Breast epithelium (tissue), 4 donors: ENCODE measurements around the gene CCNC. TPM values are rescaled to one million over a fixed set of nuclear protein-coding genes. Genes with fewer than 3 reads are reported as not detected.

Experiments
- DNase-seq, 2 donors: peaks; one replicate each; pipeline ENCODE4 v3.0.0-alpha.2; 2019; ENCODE audit warnings: low spot score in 2 of 2
- H3K27ac ChIP-seq, 2 donors: fragments of 200-600 bp; sonication (generic) in 1 of 2; one replicate each; pipeline ENCODE4 v1.5.1; 2016 to 2019; ENCODE audit warnings: mild to moderate bottlenecking in 1 of 2
- H3K27me3 ChIP-seq, 2 donors: fragments of 200-600 bp; sonication (generic) in 1 of 2; one replicate each; pipeline versions ENCODE4 v1.5.1 to v1.6.0; 2017 to 2019; ENCODE audit warnings: control low read depth in 1 of 2, mild to moderate bottlenecking in 1 of 2
- H3K36me3 ChIP-seq: fragments of 200-600 bp; one replicate; pipeline ENCODE4 v1.5.1; 2019
- H3K4me1 ChIP-seq, 2 donors: fragments of 200-600 bp; sonication (generic); one replicate each; pipeline ENCODE4 v1.5.1; 2016 to 2019; ENCODE audit warnings: control low read depth in 1 of 2
- H3K4me3 ChIP-seq, 3 donors: fragments of 200-600 bp; sonication (generic); 1 replicate in 2 of 3; 2 replicates in 1 of 3; pipeline ENCODE4 v1.5.1; 2016 to 2019; ENCODE audit warnings: mild to moderate bottlenecking in 3 of 3, moderate library complexity in 2 of 3
- H3K9me3 ChIP-seq, 2 donors: fragments of 200-600 bp; sonication (generic) in 1 of 2; one replicate each; pipeline ENCODE4 v1.5.1; 2016 to 2019; ENCODE audit warnings: control low read depth in 1 of 2
- CTCF ChIP-seq, 3 donors: fragments of 450-650 bp; IDR thresholded peaks; one replicate each; pipeline ENCODE4 v1.5.1; 2016 to 2017; ENCODE audit warnings: antibody characterized with exemption in 3 of 3, mild to moderate bottlenecking in 3 of 3, moderate library complexity in 3 of 3
- POLR2A ChIP-seq: fragments of 450-650 bp; IDR thresholded peaks from one replicate; pipeline ENCODE4 v1.6.1; 2016; ENCODE audit warnings: antibody characterized with exemption, mild to moderate bottlenecking, moderate library complexity
- POLR2AphosphoS5 ChIP-seq, 3 donors: sonication (generic); formaldehyde crosslinking; IDR thresholded peaks; one replicate each; pipeline ENCODE4 v1.6.1; 2017; ENCODE audit warnings: antibody characterized with exemption in 3 of 3
- intact Hi-C: fragments of 100-400 bp; cut with DNase I; formaldehyde crosslinking; loops from one replicate; pipeline ENCODE4 v1.15.1; 2023; ENCODE audit warnings: low total_unique reads
- total RNA-seq, 3 donors: library from RNA; depleted of rRNA; stranded (reverse); fragments of >200 nt; gene quantifications; one replicate each; pipeline ENCODE4 v1.1.0, GENCODE V29; 2016

The CCNC gene
- total RNA-seq, 3 donors from 2014 or later, result 59.3 to 79.8 (median 63.0) TPM

GRCh38 chr6:99613409-99613704 is 44.9 kb upstream of the CCNC start:
- TF ChIP-seq POLR2AphosphoS5 (IDR thresholded peaks at IDR 0.05) (no peak), POLR2A (no peak), CTCF (IDR thresholded peaks at IDR 0.05) (peak in 1 of 3 donors; percentile 23)
- intact Hi-C loops, result no loop called here
- peaks cover 10 to 98% of the 10 kb centered on the region in 2 donors for H3K27me3 ChIP-seq
- peaks cover 10 to 14% of the 10 kb centered on the region in 2 donors for H3K4me1 ChIP-seq
- H3K36me3 ChIP-seq, result no peaks in the 10 kb centered on the region
- DNase-seq, result no peak
- no peaks in the 10 kb centered on the region for H3K9me3 ChIP-seq
- H3K4me3 ChIP-seq, result peak overlapping the region; percentile 41 to 79 (median 52)
- H3K27ac ChIP-seq, result no peak overlapping the region

- Histone ChIP-seq H3K36me3 (no peaks in the 10 kb centered on the region), H3K4me1 (peaks cover 10 to 14% of the 10 kb centered on the region in 2 donors), H3K27ac (no peak overlapping the region), H3K9me3 (no peaks in the 10 kb centered on the region), H3K4me3 (peak overlapping the region; percentile 41 to 79 (median 52)), H3K27me3 (peaks cover 10 to 98% of the 10 kb centered on the region in 2 donors)
- DNase-seq, result no peak
- TF ChIP-seq POLR2AphosphoS5 (IDR thresholded peaks at IDR 0.05) (no peak), POLR2A (no peak), CTCF (IDR thresholded peaks at IDR 0.05) (no peak)
- intact Hi-C loops, result no loop called here
Measured at GRCh38 chr6:99612551-99613408, 44.3 kb upstream of the CCNC start.

GRCh38 chr6:99611148-99611547 is 42.7 kb upstream of the CCNC start:
- no peaks in the 10 kb centered on the region for H3K9me3 ChIP-seq
- intact Hi-C loops, result no loop called here

GRCh38 chr6:99609905-99610489 is 41.5 kb upstream of the CCNC start:
- Histone ChIP-seq H3K27ac (no peak overlapping the region), H3K27me3 (peaks cover 16 to 98% of the 10 kb centered on the region in 2 donors), H3K36me3 (no peaks in the 10 kb centered on the region), H3K9me3 (no peaks in the 10 kb centered on the region), H3K4me1 (peaks cover 10 to 14% of the 10 kb centered on the region in 2 donors), H3K4me3 (no peak overlapping the region)
- no peak for DNase-seq
- intact Hi-C loops, result no loop called here
- TF ChIP-seq POLR2AphosphoS5 (IDR thresholded peaks at IDR 0.05), result no peak
- TF ChIP-seq CTCF (IDR thresholded peaks at IDR 0.05), result no peak
- TF ChIP-seq POLR2A, result no peak

More at GRCh38 chr6:99611148-99611547, 42.7 kb upstream of the CCNC start:
- DNase-seq, result no peak
- no peaks in the 10 kb centered on the region for H3K36me3 ChIP-seq
- peaks cover 10 to 14% of the 10 kb centered on the region in 2 donors for H3K4me1 ChIP-seq
- H3K4me3 ChIP-seq, result no peak overlapping the region
- peaks cover 16 to 98% of the 10 kb centered on the region in 2 donors for H3K27me3 ChIP-seq
- no peak overlapping the region for H3K27ac ChIP-seq
- TF ChIP-seq POLR2AphosphoS5 (IDR thresholded peaks at IDR 0.05) (no peak), POLR2A (no peak), CTCF (IDR thresholded peaks at IDR 0.05) (no peak)

GRCh38 chr6:99608886-99609482 is 40.5 kb upstream of the CCNC start:
- DNase-seq, result no peak
- peaks cover 6 to 8% of the 10 kb centered on the region in 2 donors for H3K4me1 ChIP-seq
- no peaks in the 10 kb centered on the region for H3K9me3 ChIP-seq
- no peak overlapping the region for H3K27ac ChIP-seq
- peaks cover 18 to 98% of the 10 kb centered on the region in 2 donors for H3K27me3 ChIP-seq
- no peaks in the 10 kb centered on the region for H3K36me3 ChIP-seq
- no peak for TF ChIP-seq POLR2AphosphoS5 (IDR thresholded peaks at IDR 0.05)
- TF ChIP-seq CTCF (IDR thresholded peaks at IDR 0.05), result no peak
- no peak for TF ChIP-seq POLR2A
- H3K4me3 ChIP-seq, result no peak overlapping the region
- intact Hi-C loops, result no loop called here
